GM21786 (cell line): ENCODE data around the gene TRAF3IP1.

Source experiments
- ATAC-seq: cut with Tn5 transposase; IDR thresholded peaks from one replicate; pipeline ENCODE4 v1.9.1; 2021; ENCODE audit not compliant: unreplicated experiment

Gene TRAF3IP1

DNA sequence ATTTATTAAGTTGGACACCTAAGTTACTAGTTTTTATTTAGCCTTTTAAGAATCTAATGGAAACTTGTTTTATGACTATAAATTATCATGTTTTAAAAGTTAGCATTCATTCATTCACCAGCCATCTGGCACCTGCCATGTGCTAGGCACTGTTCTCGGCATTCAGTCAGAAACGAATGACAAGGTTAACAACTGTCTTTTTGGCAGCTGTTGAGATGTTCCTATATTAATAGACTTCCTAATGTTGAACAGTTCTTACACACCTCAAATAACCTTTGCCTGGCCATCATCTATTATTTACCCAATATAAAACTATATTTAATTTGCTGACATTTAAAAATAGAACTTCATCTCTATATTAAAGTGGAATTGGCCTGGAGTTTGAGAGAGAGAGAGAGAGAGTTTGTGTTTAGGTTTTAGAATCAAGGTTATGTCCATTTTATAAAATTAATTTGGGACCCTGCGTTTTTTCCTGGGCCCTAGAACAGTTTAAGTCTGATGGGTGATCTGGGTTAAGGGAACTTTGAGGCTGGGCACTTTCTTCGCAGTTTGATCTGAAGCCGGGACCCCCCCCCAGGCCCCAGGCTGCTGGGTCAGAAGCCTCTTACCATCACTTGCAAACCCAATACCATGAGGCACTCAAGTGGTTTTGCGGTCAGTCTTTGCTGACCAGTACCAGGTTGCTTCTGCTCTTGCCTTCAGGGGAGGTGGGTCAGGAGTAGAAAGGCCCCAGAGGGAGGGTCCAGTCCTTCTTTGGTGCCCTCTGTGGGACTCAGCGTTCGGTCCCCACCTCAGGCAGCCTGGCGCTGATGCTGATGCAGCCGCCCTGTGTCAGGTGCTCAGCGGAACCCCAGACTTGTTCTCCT lies 58.1 kb downstream of the TRAF3IP1 start:
- no peak for ATAC-seq

DNA sequence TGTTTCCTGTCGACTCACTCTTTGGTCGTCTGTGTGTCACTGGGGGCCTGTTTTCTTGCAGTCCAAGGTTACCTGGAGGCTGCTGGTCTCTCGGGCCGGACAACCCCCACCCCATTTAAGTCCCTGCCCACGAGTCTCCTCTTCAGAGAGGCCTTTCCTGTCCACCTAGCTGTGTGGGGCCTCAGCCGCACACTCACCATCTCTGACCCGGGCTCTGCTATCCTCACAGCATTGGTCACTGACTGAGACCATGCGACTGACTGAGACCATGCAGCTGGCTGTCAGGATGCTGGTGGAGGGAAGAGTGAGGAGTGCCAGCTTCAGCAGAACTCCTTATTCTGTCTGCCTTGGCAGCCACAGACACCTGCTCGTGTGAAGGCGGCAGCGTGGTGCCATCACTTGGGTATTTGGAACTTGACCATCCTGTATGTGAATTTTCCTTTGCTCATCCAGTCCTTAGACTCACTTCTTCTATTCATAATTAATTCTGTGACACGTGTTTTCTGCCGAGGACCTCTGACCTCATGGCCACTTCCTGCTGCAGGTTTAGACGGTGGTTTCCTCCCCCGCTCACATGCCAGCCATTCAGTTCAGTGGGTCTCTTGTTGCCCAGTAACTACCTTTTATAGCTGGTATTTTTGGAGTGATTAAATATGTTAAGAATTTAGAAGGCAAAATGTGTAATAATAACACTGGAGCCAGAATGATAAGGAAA lies 58.9 kb downstream of the TRAF3IP1 start:
- no peak for ATAC-seq

DNA sequence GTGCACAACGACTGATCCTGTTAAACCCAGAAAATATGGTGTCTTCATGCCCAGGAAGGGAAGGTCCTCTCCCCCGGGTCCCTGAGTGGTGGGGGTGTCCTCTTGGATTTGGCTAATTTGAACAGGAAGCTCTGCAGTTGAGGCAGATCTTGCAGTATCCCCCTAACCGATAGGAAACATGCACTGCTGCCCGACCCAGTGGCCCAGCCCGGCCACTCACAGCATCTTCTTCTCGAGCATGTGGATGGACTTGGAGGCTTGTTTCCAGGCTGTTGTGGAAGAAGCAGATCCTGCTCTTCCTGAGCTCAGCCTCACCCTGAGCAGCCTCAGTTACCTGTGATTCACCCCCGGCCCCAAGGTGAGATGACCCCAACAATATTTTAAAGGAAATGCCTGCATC lies 60.0 kb downstream of the TRAF3IP1 start:
- no peak for ATAC-seq

DNA sequence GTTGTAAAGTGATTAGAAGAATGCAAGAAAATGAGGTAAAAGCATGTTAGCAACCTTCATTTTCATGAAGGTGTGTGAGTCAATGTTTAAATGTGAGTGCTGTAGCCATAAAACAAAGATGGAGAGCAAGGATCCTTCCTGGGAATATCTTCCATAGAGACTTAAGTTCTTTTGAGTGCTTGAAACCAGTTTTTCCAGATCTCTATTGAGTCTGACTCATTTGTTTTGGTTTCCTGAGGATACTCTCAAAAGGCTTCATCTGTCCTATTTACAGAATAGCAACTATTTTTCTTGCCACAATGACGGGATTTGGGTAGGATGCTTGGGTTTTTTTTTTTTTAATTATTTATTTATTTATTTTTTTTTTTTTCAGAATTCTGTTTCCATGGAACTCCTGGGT lies 60.5 kb downstream of the TRAF3IP1 start:
- ATAC-seq, result no peak

DNA sequence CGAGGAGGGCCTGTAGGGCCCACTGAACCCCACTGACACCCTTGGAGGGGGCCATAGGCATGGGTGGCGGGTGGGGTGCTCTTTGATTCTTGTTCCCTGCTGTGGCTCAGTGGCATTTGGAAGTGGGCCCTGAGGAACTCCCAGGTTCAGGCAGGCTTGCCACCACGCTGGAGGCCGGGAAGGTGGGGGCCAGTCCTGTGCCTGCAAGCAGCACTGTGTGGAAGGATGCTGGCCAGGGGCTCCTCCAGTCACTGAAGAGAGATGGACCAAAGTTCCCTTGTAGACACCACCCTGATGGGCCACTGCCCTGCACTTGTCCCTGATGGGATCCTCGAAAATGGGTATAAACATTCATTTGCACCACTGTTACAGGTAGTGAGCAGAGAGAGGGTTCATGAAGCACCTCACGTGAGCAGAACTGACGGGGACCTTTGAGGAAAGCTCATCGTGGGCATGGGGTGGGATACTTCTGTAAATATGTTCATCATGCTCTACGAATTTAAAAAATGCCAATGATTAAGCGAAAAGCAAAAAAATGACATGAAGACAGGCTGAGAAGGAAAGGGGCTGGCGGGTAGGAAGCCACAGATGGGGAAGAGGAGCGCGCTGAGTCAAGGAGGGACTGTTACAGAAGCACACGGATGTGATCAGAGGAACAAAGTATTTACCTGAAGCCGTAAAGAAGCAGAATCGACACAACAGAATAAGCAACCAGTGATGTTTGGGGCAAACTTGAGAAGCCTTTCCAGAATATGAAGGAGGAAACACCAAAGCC lies 61.2 kb downstream of the TRAF3IP1 start:
- ATAC-seq, result no peak

DNA sequence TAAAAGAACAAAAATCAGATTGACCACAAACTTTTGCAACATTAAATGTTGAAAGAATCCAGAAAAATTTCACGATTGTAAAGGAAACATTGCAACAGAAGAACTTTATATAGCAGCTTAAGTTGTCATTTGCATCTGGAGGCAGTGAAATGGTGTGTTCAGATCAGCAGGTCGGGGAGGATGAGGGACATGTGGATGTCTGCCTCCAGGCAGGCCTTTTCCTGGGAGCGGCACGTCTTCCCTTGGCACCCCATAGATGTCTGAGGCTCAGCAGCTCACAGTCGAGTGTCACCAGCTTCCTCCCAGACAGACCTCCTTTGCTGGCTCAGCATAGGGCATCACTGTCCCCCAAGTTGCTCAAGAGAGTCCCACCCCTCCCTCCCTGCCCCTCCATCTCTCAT lies 62.1 kb downstream of the TRAF3IP1 start:
- no peak for ATAC-seq

DNA sequence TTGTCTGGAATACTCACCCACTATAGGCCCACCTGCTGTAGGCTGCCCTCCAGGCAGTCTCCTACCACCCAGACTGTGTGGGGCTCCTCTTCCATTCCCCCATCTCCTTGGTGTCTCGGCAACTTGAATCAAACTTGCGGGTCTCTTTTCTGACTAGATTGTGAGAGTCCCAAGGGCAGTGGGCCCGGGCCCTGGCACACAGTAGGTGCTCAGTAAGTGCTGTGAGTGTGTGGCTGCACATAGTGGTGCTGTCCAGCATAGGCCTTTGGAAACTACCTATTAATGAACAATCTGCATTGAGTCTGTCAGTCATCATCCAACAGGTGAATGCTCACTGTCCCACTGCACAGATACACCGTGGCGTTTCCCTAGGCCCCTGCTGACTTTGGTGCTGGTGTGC lies 62.8 kb downstream of the TRAF3IP1 start:
- no peak for ATAC-seq

DNA sequence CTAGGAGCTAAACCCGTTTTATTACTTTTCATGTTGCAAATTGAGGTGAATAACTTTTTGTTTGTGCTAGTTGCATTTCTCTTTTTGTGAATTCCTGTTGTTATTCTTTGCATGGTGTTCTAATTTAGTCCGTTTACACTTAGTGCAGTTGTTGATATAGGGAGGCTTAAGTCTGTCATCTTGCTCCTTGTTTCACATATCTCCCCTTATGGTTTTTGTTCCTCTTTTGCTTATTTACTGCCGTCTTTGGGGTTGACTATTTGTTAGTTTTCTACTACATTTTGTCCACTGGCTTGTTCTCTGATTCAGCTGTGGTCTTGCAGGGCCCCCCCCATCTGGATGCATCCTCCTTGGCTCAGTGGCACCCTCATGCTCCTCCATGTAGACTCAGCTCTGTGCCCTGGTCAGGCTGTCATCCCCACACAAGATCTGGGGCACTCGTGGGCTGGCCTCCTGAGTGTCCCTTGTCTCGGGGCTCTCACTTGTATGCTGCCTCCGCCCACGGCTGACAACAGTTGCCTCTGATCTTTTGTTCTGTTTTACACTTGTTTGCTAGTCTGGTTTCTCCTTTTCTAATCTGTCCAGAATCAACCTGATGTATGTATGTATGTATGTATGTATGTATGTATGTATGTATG lies 63.5 kb downstream of the TRAF3IP1 start:
- no peak for ATAC-seq

DNA sequence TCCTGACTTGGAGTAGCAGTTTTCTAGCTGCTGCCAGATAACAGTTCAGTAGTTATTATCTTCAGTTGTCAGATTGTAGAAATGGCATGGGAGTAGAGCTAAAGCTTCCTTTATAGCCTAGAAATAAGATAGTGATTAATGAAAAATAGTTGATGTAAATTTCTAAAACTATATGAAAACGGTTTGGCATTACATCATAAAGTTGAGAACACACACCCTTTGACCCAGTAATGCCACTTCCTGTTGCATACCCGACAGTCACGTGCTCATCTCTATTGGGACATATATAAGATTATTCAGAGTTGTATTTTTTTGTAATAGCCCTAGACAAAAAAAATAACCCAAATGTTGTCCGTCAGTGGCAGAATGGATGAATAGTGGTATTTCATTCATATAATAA lies 67.0 kb downstream of the TRAF3IP1 start:
- ATAC-seq, result no peak

DNA sequence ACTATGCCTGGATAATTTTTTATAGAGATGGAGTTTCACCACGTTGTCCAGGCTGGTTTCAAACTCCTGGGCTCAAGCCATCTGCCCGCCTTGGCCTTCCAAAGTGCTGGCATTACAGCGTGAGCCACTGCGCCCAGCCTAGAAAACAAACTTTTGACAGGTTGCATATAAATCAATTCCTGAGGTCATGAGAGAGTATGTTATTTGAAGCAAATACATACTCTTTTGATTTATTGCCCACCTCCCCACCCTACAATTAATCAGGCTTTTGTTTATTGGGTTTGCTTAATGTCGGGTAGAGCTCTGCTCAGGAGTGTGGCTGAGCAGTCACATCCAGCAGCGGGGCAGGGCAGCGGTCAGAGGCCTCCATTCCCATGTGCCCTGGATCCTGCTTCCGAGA lies 68.5 kb downstream of the TRAF3IP1 start:
- ATAC-seq, result no peak

DNA sequence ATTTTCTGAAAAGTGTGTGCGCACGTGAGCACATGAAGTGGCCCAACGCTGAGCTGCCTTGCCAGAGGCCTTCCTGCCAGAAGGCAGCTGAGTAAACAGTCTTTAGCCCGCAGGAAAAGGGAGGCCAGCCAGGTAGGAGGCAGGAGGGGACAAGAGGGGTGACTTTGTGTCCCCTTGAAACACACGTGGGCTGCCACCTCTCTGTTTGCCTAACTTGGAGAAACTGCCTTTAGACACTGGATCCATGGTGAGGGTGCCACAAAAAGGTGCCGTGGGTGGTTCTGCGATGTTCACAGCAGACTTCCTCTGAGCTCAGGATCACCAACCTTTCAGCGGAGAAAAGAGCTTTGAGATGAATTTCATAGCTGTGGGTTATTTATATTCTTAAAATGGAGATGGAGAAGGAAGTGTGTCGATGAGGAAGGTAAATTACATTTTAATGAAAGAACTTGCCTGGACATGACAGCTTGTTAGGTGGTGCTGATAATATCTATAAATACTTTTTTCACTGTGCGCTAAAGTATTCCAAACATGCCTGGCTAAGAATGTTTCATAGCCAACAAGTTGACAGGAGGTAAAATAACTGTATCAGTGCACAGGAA lies 69.8 kb downstream of the TRAF3IP1 start:
- no peak for ATAC-seq

DNA sequence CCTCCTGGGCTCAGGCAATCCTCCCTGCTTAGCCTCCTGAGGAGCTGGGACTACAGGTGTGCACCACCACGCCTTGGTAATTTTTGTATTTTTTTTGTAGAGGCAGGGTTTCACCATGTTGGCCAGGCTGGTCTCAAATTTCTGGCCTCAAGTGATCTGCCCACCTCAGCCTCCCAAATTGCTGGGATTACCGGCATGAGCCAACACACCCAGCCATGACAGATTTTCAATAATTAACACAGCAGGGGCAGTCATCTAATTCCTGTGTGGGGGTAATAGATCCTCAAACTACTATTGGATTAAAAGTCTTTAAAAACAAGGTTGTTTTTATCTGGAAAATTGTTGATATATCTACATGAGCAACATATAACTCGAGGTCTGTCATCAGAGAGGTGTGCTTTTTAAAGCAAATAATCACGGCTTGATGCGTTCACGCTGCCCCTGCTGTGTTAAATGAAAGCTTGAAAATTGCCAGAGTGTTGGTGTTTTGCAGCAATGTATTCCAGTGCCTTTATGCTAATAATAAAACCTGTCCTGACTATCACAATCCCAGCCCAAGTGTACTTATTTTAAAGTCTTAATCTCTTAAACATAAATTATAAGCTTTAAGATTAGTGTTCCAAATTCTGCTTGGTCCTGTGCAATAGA lies 70.8 kb downstream of the TRAF3IP1 start:
- no peak for ATAC-seq

DNA sequence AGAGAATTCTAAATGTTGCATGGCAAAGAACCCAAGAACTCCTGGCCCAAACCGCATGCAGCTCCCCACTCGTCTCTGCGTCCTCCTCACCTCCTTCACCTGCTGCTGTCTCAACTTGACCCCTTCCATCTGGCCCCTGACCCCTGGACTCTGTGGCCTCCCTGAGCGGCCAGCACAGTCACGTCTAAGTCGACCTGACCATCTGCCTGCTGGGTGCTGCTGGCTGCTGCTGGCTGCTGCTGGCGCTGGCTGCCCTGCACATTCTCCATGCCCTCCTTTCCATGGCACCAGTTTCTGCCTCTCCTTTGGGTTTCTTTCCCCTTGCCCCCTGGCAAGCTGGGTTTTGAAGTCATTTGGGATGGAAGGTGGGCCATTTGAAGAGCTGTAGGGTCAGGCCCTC lies 76.3 kb downstream of the TRAF3IP1 start:
- no peak for ATAC-seq

DNA sequence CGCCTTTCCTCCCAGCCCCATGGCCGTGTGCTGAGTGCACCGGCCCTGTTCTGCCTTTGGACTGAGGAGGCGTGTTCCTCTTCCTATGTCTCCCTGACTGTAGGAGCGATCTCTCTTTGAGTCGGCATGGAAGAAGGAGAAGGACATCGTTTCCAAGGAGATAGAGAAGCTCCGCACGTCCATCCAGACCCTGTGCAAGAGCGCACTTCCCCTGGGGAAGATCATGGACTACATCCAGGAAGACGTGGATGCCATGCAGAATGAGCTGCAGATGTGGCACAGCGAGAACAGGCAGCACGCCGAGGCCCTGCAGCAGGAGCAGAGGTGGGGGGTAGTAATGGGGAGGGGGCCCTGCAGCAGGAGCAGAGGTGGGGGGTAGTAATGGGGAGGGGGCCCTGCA lies 77.0 kb downstream of the TRAF3IP1 start:
- ATAC-seq, result no peak

DNA sequence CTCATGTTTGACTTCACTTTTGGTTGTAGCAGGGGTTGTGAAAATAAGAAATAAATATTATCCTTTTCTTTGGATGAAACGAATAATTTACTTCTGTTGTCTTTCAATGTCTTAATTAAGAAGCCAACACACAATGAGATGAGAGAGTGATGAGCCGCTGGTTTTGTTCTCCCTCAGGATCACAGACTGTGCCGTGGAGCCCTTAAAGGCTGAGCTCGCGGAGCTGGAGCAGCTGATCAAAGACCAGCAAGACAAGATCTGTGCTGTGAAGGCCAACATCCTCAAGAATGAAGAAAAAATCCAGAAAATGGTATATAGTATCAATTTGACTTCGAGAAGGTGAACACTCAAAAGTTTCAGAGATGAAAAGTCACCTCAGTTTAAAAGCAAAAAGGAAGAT lies 78.3 kb downstream of the TRAF3IP1 start:
- ATAC-seq, result no peak

DNA sequence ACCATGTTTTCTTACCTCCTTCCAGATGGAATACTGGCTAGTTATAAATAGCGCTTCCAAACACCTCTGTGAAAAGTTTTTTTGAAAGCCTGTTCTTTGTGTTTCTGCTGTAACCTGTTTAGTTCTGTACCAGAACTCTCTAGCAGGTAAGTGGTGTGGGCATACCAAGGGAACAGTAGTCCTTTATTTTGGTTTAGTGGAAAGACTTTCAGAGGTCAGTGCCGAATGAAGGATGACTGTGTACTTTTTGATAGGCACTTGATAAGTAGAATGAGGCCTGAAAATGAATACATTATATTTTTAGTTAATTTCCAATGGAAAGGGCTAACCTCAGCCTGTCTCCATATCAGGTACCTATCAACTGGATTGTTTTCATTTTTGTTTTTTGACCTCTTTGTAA lies 78.8 kb downstream of the TRAF3IP1 start:
- ATAC-seq, result no peak

DNA sequence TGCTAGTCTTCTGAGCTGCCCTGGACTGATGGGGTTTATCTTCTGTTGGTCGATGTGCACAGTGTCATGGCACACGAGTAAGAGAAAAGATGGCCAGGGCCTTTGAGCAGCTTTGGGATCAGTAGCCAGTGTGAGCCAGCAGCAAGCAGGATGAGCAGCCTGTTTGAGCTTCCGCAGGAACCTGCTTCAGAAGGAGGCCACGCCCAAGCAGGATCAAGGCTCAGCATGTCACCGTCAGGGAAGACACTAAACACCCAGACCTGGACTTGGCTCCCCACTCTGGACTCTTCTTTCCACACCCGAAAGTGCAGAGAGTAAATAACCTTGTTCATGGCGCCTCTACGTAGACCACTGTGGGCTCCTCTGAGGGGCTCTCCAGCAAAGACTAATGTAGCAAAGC lies 81.2 kb downstream of the TRAF3IP1 start:
- no peak for ATAC-seq

DNA sequence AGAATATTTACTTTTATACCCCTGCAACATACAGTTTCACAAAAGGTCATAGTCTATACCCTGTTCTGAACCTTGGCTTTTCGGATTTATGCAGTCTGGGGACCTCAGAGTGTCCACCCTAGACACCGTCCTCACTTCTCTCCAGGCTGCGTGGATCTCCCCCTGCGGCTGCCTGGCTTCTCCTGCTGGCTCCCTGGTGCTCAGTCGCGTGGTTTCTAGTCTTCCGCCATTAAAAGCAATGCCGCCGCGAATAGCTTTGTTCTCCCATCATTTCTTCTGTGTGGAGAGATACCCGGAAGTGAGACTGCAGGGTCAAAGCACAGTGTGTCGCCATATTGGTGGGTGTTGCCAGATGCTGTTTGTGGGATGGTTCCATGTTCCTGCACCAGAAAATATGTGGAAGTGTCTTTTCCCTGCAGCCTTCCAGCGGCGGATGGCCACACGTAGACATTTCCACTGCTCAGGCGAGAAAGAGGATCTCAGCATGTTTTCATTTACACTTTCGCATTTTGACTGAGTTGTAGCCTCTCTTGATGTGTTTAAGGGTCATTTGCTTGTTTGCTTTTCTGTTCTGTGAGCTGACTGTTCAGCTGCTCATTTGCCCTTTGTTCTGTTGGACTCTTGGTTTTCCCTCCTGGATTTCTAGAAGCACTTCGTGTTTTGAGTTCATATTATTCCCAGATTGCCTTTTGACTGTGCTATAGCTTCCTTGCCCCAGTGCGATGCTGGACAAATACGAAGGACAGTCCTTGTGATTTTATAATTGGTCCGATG lies 83.5 kb downstream of the TRAF3IP1 start:
- no peak for ATAC-seq

DNA sequence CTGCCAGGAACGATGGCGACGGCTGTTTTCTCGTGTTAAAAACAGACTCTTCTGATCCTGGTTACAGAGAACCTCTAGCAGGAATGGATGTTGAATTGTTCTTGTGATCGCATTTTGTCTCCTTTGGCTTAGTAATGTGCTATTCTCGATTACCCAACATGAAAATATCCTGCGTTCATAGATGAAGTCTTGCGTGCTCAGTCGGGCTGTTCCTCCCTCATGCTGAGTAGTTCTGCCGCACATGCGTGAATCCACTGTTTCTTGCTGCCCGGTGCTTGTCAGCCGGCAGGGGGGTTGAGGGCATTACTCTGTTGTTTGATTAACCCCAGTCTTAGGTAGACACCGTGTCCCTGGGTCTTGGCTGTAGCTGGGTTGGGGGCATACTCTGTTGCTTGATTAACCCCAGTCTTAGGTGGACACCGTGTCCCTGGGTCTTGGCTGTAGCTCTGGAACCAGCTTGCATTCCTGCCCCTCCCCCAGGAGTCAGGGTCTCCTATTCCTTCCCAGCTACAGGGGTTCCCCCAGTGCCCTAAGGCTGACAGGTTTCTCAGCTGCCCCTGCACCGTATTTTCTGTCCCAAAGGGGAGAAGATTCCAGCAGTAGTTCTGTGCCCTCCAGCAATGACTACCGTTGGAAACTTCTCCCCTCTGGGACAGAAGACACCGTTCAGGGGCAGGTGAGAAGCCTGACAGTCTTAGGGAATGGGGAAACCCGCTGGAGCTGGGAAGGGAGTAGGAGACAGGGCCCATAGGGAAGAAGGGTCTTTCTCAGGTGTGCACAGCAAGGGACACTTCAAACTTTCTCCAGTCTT lies 84.3 kb downstream of the TRAF3IP1 start:
- ATAC-seq, result no peak
